CD4-positive, alpha-beta T cell treated with Interleukin-12 subunit alpha and Interleukin-12 subunit beta, for 1 hour (primary cell): ENCODE data around the gene MYNN.
"Not testable (repeated sequence)": the region's sequence is repeated elsewhere in the genome, so short reads cannot be mapped to it uniquely, and the experiment has no call there.

Experiments used
- DNase-seq: peaks from one replicate; pipeline ENCODE4 v3.0.0-alpha.2; 2020

Gene MYNN

DNA sequence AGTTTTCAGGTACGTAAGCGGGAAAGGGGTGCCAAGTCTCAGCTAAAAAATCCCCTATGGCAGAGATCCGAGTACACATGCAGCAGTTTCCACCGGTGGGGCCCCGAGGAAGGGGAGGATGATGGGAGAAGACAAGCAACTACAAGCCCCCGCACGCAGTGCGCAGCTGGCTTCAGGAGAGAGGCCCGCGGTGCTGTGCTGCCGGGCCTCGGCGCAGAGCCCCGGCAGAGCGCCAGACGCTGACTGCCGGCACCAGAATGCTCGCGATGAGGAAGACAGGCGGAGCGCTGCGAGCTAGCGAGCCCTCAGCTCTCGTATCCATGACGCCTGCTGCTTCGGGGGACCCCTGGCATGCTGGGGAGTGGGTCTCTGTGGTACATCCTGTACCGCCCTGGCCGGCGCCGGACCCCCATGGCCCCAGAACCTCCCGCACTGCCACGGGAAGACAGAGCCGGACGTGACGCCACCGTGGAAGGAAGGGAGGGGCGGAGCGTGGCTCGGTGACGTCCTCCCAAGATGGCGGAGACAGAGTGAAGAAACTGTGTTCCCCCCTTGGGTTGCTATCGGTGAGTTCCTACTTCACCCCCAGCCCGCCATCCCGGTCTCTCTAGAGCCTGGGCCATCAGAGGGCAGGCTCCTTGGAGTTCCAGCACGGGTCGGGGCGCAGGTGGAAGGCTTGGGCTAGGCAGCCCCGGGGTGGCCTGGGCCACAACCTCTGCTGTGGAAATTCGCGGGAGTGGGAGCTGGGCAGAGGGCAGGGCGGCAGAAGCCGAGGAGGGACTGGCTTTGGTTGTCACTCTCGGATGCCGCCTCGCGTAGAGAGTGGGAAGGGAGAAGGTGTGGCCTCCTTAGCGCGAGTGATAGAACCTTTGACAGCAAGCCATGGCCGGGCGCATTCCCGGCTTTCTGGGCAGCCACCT, at the start of gene MYNN:
Gene MYNN, plus strand, starts transcription at position 500 of the 920 bp plus-strand sequence. CDS start 900 bp downstream, outside the sequence.
- peak; percentile 92 for DNase-seq

DNA sequence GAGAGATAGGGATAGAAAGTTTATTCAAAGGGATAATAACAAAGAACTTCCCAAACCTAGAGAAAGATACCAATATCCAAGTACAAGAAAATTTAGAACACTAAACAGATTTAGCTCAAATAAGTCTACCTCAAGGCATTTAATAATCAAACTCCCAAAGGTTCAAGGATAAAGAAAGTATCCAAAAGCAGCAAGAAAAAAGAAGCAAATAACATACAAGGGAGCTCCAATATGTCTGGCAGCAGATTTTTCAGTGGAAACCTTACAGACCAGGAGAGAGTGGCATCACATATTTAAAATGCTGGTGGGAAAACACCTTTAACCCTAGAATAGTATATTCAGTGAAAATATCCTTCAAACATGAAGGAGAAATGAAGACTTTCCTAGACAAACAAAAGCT, 41.3 kb upstream of the MYNN start:
- DNase-seq, result not testable (repeated sequence)

DNA sequence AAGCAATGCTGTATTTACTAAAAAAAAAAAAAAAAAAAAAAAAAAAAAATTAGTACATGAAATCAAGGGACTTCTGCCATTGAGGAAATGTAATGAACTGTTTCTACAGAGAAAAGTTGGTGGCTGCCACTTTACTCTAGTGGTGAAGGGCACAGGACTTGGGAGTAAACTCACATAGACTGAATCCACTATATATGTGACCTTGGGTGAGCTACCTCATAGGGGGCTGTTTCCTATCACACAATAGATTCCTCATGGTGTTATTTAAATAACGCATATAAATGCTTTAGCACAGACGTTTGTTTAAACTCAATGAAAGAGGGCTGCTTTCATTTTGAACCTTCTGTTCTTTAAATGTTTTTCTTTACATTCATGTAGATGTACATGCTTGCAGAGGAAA, 34.1 kb upstream of the MYNN start:
- DNase-seq, result no peak

DNA sequence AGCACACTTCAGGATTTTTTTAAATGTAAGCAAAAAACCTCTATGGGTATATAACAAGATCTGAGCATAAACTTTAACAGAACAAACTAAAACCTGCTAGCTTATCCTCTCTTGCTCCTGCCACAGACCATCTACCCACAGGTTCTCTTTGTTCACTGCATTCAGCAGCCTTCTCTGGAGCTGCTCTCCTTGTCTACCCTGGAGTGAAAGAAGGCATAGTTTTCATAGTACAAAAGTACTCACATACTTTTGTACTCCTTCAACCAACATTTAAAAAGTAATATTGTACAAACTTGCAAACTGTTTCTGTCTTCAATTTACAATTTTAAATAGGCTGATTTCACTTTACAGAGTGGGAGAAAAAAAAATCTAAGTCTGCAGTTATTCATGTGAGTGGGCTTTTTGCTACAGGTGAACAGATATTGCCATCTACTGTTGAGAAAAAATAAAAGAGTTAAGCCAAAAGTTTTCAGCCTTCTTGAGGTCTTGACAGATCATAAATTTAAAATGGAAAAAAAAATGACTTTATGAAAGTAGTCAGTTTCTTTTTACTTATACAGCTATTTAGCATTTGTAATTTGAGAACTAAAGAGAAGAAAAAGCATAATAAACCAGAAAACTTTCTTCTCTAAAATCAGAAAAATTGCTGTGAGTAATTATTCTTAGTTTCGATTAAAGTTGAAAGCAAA, 28.7 kb upstream of the MYNN start:
- no peak for DNase-seq

DNA sequence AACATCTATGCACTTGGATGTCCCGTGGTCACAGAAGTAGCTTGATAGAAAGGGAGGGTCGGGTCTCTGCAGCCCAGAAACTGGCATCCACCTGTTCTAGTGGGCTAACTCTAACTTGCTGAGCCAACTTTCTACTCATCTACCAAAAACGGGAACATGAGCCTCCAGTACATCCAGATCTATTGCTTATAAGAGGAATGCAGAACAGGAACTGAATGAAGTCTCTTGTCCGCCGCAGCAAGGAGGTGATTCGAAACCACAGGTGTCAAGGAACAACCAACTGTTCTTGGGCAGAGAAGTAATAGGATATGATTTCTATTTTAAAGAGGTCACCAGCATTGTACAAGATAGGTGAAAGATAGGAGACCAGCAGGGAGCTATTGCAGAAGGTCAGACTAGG, 26.3 kb upstream of the MYNN start:
- no peak for DNase-seq

DNA sequence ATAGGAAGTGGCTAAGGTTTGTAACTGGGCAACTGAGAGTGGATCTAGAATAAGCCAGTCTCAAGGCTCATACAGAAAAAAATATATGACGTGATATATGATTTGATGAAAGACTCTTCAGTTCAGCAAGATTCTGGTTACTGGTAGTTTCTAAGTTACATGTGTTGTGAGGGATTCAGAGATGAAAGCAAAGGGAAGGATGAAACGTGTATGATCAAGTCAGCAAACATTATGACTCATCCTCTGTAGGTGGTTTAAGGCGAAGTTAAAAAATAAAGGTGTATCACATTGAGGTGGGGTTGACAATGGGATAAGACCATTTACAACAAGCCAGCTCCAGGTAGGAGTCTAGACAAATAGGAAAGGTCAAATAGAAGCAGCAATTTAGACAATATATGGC, 24.5 kb upstream of the MYNN start:
- no peak for DNase-seq

DNA sequence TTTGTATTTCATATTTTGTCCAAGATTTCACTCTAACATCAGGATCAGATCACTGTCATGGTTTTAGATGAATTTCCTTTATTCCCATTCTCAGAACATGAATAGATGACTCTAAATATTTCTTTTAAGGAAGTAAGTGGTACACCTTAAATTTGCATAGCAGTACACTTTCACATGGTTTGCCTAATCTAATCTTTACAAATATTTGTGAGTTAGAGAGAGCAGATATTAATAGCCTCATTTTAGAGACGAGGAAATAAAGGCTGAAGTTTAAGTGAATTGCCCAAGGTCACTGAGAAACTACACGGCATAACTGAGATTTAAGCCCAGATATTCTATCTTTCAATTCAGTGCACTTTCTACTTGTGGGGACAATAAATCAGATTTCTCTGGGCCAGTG, 22.5 kb upstream of the MYNN start:
- DNase-seq, result no peak

DNA sequence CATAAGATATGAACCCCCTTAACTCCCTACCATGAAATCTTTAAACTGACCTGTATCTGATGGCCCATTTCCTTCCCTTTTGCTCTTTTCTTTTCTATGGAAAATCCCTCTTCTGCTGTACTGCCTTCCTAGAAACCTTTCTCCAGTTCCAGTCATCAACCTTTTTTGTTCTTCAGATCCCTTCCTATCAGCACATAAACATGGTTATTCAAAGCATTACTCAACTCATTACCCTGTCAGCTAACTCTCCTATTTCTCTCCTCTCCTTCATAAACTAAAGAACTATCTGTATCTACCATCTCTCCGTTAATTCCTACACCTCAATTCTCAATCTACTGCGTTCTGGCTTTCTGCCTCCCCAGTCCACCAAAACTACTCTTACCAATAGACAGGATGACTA, 21.3 kb upstream of the MYNN start:
- no peak for DNase-seq

DNA sequence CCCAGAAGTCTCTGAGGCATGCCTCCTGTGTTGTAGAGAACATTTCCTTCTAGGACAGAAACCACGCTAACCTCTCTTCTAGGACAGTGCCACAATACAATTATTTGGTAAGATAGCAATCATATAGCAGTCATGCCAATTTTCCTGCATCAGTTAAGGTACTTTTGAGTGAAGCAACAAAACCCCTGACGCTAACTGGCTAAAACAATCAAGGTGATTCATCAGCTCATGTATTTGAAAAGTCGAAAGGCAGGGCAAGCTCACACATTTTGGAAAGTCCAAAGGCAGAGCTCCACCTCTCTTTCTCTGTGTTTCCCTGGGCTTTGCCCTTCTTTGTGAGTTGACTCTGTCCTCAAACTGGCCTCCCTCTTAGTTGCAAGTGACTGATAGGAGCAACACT, 18.5 kb upstream of the MYNN start:
- no peak for DNase-seq

DNA sequence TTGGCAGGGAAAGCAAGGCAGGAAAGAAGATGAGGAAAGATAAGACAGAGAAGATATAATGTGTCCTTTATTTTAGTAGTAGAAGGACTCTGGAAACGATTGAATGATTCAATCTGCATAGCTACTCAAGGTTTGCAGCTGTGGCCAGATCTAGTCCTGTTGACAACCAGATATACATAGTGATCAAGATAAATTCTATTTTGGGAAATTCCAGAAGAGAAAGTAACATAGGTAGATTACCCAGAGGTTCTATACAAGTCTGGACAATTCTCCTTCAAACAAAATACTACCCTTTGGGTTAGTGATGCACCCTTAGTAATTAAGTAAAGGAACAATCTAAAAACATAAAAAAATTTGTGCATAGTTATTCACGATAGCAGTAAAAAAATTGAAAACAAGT, 17.7 kb upstream of the MYNN start:
- no peak for DNase-seq

DNA sequence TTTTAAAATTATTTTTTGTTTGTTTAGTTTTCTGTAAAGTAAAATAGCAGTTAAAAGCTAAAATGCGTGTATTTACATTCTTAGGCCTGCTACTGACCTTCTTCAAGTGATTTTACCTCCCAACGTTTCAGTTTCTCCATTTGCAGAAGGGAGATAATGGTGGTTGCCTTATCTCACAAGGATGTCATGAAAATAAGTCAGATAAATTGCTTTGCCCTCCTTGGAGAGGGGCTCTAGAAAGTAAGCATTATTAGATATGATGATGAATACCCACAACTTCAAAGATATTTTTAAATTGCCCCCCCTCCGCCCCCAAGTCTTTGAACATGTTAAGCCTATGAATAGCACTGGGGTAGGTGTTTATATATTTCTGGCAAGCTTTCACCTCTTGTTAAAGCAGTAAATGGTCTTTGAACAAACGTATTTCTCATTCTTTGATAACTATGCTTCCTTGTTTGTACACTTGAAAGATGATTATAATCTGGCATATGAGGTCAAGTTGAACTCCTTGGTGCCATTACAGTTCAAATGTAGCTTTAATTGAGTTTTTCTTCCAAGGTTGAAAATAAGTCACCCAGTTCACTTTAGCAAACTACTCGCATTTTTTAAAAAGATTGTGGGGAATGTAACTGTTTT, 14.7 kb upstream of the MYNN start:
- no peak for DNase-seq

DNA sequence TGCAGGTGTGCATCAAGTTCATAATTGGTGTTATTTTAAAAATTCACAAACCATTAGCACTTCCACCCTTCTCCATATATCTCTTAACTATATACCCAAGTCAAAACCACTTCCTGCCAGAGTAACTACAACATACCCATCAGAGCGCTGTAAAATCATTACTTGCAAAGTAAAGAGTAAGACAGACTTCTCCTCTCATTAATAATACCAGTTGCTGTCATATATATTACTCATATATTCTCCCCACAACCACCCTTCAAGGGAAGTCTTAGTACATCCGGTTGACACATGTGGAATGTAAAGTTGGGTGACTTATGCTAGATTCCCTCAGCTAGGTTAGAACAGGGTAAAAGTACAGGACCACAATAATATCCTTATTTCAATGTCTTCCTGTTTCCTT, 13.9 kb upstream of the MYNN start:
- peak; percentile 38 for DNase-seq

DNA sequence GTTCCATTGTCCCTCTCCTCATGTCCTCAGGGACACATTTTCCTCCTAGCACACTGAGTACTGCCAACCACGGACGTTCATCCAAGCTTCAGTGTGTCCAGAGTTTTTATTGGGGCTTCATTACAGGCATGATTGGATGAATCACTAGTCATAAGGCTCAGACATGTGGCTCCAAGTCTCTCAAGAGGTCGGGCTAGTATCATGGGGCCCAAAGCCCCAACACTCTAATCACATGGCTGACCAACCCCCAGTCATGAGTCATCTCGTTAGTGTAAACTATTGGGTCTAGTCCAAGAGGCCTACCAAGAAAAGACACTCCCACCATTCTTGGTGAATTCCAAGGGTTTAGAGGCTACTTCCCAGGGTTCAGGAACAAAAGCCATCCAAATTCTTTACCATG, 12.7 kb upstream of the MYNN start:
- no peak for DNase-seq

DNA sequence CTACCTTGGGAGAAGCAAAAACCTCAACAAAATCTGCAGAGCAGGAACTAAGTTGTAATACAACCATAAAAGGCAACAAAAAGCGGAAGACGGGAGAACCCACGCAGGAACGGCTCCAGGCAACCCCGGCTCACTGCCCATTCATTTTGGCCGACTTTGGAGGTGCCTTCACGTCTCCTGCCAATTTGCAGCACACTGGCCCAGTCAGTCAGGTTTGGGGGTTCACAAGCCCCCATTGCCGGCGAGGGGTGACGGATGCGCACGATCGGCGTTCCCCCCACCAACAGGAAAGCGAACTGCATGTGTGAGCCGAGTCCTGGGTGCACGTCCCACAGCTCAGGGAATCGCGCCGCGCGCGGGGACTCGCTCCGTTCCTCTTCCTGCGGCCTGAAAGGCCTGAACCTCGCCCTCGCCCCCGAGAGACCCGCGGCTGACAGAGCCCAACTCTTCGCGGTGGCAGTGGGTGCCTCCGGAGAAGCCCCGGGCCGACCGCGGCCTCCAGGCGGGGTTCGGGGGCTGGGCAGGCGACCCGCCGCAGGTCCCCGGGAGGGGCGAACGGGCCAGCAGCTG, 8.8 kb upstream of the MYNN start:
- DNase-seq, result peak; percentile 70

DNA sequence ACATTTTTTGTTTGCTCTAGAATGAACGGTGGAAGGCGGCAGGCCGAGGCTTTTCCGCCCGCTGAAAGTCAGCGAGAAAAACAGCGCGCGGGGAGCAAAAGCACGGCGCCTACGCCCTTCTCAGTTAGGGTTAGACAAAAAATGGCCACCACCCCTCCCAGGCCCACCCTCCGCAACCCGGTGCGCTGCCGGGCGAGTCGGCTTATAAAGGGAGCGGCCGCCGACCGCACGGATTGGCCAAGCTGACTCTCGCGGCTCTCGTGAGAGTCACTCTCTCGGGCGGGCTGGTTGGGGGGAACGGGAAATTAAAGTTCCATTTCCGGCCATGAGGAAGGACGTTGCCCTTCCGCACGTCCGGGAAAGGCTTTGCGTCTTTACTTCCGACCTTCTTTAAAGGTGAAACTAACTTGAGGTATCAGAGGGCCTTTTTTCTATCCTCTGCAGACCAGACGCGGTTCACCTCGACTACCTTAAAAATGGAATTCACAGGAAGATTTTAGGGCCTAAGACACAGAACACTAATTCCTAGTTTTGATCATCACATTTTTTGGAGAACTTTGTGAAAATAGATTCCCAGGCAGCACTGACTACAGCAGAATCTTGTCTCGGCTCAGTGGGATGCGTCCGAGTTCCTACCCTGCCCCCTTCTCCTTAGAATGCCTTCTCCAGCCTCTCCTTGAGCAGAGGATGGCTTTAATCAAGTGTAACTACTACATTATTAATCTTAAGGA, 8.1 kb upstream of the MYNN start, which contains the start of gene TERC:
Gene TERC, minus strand, starts transcription at position 179 of the 731 bp plus-strand sequence.
- DNase-seq, result peak; percentile 96

DNA sequence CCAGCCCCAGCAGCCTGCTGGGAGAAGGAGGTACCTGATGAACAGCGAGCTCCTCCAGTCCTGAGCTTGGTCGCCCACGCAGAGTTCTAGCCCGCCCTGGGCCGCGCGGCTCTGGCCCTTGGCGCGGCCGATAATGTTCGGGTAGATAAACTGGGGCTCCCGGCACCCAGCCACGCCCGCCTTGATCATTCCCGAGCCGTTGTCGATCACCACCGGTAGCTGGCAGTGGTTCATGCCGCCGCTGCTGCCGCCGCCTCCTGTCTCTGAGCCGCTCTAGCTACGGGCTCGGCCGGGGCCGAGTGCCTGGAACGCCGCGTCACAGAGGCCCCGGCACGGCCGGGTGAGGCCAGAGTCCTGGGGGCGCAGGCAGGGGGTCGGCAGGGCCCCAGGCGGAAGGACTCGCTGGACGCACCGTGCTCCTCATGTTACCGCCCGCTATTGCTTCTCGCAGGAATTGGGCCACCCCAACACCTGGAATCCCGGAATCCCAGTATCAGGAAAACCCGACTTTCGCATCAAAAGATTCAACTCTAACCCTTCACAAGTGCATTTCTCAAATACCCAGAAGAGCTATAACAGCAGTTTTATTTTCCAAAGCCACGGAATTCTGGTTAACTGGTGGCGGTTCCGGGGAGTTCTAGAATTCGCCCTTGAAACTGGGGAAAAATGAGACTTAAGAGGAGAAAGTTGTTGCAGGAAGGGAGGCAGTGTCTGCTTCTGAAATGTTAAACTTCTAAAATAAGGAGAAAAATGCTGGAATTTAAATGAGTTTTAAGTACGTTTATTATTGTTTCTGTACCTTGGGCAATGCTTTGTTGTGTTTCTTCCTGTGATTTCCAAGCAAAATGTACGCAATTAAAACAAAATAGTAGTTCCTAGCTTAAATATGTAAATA, 3.7 kb upstream of the MYNN start, which contains the start of gene ACTRT3:
Gene ACTRT3, minus strand, starts transcription at position 275 of the 895 bp plus-strand sequence. Its CDS starts 41 bp downstream, at position 234.
- peak; percentile 70 for DNase-seq

DNA sequence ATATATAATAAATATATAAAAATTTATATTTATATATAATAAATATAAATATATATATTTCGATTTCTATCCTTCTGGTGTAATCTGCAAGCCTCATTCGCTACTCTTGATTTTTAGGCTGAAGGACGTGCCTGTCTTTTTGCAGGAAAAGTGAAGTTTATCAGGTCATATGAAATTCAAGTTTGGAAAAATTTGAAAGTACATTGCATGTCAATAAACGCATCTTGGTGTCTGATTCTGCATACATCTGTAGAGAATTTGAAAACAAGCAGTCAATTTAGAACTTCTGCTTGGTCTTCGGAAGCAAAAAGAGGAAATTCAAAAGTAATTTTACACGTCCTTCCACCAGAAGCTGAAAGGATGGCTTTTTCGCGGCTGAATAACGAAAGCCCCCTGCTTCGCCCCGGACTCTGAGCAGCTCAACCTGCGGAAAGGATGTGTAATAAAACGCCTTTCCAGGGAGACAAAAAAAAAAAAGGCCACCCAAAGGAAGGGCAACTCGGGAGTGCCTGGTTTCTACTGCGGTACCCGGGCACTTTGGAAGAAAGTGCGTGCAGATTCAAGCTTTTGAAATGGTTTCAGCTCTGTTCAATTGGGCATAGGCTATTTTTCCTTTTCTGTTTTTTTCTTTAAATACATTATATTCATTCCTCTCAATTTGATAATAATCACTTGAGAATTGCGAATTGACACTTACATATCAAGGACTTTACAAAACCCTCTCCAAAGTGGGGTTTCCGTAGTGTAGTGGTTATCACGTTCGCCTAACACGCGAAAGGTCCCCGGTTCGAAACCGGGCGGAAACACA, 1.5 kb upstream of the MYNN start:
- peak; percentile 91 for DNase-seq

DNA sequence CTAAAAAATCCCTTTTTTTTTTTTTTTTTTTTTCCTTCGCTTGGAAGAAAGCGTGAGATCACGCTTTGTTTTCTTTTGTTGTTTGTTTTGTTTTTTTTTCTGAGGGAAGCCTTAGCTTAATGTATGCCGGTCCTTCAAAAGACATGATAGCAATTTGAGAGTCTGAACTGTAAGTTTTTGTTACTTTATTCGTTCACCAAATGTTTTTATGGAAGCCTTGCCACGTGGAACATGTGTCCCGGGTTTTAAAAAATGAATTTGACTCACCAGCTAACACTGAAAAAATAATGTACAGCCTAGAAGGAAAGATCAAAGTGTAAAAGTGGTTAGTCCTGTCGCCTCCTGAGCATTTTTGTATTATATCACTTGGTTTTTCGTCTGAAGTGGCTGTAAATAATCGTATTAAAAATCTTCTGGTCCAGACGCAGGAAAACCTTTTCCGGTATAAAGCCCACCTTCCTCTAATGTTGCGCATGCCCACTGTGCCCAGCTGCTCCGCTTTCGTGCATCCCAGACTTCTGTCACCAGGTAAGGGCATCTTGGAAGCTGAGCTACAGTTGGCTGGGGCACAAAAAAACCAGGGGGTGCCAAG, 795 bp upstream of the MYNN start:
- DNase-seq, result no peak

DNA sequence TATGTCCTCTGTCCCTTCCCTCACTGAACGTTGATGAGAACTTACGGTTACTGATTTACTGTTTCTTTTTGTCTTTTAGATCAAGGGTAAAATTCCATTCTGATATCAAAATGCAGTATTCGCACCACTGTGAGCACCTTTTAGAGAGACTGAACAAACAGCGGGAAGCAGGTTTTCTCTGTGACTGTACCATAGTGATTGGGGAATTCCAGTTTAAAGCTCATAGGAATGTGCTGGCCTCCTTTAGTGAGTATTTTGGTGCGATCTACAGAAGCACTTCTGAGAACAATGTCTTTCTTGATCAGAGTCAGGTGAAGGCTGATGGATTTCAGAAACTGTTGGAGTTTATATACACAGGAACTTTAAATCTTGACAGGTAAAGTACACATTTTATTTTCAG, 990 bp downstream of the MYNN start:
- peak; percentile 16 for DNase-seq

DNA sequence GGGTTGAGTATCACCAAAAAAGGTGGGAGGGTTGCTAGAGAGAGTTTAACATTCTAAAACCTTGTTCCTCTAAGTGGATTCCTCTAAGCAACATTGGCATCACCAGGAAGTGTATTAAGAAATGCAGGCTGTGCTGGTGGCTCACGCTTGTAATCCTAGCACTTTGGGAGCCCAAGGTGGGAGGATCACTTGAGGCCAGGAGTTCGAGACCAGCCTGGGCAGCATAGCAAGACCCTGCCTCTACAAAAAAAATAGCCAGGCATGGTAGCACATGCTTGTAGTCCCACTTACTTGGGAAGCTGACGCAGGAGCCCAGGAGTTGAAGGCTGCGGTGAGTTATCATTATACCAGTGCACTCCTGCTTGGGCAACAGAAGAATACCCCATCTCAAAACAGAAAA, 4.6 kb downstream of the MYNN start:
- no peak for DNase-seq
